GM19452 (cell line): ENCODE measurements around the gene NAA40.
"Not testable (repeated sequence)": the region's sequence is repeated elsewhere in the genome, so short reads cannot be mapped to it uniquely, and the experiment has no call there.

Experiments
- ATAC-seq: cut with Tn5 transposase; IDR thresholded peaks from one replicate; pipeline ENCODE4 v1.9.1; 2021; ENCODE audit not compliant: unreplicated experiment

Gene NAA40

GRCh38 chr11:63937713-63938478, 906 bp upstream of the NAA40 start:
- peak; percentile 15 for ATAC-seq

DNA sequence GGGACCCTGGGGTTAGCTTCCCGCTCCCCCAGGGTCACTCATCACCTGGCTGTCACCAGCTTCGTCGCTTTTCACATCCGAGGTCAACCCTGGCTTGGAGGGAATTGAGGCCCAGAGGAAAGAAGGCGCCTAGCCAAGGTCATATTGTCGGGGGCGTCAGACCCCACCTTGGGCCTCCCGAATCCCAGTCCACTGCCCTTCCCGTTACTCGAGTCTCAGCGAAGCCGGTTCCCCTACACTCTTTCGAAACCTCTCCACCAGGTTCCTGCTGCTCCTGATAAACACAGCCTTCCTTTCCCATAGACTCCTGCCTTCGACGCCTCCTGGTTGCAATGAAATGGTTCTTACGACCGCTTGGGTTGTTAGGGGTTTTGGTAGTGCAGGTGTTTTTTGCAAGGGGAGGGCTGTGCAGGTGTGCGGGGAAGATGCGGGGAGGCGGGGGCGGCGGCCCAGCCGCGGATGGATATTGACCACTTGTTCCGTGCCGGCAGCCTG, 642 bp downstream of the NAA40 start:
- ATAC-seq = no peak

- ATAC-seq = no peak
Measured at GRCh38 chr11:63940786-63941185, 2.0 kb downstream of the NAA40 start.

DNA sequence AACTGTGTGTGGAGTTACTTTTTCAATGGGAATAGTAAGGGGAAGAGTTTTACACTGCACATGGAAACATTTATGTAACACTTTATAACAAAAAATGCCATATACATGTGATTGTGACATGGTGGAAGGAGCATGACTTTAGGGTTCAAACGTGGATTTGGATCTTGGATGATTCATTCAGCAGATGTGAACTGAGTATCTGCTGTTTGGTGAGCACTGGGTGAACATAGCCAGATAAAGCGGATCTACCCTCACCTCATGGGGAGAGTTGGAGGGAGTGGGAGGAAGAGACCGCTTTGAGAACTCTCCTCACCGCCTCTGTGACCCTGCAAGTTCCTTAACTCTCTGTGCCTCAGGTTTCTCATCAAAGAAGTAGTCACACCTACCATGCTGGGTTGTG, 3.1 kb downstream of the NAA40 start:
- no peak for ATAC-seq

DNA sequence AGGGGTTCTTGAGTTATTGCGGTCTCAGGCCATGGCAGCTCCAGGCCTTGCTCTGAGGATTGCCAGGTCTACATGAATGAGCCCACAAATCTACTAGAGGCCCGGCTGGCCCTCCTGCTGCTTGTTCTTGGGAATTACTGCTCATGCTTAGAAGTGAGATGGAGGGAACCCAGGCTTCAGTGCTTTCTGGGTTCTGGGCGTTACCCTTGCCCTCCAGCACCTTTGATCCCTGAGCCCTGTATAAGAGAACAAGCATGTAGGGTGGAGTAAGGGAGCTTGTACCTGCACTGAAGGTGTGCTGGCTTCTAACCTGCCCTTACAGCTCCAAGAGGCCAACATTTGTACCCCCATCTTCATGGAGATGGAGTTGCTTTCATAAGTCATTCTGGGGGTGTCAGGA, 4.0 kb downstream of the NAA40 start:
- no peak for ATAC-seq

DNA sequence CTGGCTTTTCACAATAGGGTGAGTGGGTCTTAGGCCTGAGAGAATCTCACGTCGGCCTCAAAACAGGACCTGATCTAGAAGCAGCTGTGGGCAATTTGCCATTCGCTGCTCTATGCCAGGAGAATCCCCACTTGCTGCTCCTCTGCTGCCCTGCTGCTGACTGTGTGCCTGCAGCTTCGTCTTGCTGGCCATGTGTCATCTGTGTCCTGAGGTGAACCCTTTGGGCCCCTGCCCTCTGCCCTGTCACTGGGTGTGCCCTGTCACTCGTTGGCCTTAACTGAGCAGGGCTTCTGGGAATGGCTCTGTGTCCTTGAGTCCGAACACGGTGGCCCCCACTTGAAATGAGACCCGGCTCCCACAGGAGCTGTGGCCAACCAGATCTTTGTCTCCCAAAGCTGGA, 6.2 kb downstream of the NAA40 start:
- no peak for ATAC-seq

DNA sequence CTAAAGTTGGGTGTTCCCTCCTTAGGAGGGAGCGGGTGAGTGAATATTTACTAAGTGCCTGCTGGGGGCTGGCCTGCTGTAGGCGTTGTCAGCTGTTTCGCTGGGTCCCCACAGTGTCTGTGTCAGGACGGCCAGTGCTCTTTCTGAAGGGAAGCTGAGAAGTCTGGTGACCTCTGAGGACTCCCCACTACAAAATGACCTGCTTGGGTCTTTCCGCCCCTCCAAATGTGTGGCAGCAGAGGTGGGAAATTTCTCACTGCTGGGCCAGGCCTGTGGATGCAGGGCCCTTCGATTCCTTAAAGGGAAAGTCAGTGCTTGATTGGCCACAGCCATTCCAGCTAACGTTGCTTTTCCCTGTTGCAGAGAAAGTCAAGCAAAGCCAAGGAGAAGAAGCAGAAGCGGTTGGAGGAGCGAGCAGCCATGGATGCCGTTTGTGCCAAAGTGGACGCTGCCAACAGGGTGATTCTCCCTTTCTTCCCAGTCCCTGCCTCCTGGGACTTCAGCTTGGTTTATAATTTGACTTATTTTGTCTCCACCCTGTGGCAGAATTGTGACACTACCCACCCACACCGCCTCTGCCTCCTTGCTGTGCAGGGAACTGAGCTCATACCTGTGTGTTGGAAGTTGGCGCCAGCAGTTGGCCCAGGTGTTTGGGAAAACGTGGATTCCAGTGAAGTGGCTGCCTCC, 6.8 kb downstream of the NAA40 start:
- ATAC-seq = no peak

DNA sequence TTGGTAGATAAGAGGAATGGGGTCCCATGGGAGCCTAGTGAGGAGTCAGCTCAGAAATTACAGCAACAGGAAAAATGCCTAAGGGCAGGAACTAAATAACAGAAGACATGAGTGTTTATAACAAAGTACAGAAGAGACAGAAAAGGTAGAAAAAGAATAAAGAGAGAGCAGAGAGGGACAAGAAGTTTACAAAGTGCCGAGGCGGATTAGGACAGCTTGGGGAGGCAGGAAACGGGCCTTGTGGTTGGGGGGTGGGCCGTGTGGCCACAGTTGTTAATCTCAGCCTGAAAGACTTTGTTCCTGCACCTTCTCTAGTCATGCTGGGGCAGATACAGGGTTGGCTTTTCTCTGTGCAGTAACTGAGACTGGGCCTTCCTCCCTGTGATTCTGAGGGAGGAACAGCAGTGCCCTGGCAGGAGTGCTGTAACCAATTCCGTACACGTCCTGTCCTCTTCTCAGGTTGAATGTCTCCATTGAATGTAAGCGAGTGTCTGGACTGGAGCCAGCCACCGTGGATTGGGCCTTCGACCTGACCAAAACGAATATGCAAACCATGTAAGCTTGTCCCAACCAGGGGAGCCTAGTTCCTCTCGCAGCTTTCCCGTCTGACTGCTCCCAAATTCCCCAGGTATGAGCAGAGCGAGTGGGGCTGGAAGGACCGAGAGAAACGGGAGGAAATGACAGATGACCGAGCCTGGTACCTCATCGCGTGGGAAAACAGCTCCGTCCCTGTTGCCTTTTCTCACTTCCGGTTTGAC, 13.2 kb downstream of the NAA40 start:
- no peak for ATAC-seq

DNA sequence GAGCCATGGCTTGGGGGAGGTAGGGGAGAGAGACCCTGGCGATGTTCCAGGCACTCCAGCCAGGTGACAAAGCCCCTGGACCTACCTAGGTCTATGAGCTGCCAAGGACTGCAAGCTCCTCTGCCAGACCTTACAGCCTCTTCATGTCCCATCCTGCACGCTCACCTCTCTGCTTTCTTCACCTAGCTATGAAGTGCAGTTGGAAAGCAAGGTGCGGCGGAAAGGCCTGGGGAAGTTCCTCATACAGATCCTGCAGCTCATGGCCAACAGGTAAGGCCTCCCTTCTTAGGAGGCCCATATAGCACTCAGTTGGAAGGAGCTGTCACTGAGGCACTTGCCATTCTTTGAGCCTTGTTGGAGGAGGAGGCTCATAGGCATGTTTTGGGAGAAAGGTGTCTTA, 13.8 kb downstream of the NAA40 start:
- ATAC-seq = no peak

DNA sequence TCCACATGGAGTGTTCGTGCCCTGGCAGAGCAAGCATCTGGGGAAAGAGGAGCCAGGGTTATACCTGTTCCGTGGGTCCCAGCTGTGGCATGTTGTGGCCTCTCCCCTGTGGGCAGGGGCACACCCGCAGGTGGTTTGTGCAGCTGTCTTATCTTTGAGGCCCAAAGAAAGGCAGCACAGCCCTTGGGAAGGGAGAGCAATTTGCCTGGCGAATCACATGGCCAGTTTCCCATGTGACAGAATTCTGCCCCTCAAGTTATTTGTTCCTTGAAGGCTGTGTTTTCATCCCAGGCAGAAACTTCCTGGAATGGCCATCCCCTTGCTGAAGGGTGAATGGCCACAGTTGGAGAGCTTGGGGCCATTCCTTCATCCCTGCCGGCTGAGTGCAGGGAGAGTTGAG, 19.2 kb downstream of the NAA40 start:
- ATAC-seq = no peak

DNA sequence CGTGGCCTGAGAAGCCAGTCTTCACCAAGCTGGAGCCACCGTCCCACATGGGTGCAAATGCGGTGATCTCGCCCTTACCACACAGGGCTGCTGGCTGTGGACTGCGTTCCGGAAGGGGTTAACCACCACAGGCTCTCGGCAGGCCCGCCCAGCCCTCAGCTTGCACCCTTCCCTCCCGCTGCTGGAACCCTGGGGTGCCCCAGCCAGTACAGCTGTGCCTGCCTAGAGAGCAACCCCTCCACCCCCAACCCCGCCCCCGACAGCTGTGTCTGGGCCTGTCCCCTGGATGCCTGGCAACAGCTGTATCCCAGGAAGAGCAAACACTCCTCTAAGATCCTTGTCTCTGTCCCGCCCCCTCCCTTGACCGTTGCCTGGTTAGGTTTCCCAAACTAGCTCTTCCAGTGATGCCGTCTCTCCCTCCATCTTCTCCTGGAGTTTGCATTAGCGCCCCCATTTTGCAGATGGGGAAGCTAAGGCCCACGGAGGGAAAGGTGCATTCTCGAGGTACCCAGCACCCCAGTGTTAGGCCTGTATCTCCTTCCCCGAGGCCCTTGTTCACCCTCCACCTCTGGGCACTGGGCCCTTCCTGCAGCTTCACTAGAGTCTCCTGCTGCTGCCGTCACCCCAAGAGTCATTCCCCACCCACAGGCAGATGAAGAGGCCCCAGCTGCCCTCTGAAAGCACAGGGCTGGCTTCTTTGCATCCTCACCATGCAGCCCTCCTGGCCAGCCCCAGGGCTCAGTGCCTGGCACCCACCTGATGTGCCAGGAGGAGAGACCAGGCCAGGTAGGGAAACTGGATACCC, 23.0 kb downstream of the NAA40 start:
- no peak for ATAC-seq

GRCh38 chr11:63963895-63964294, 25.1 kb downstream of the NAA40 start:
- not testable (repeated sequence) for ATAC-seq

GRCh38 chr11:63966444-63966843, 27.6 kb downstream of the NAA40 start:
- ATAC-seq = no peak

GRCh38 chr11:63969461-63969860, 30.7 kb downstream of the NAA40 start:
- no peak for ATAC-seq

- no peak for ATAC-seq
Measured at GRCh38 chr11:63970902-63971301, 32.1 kb downstream of the NAA40 start.

DNA sequence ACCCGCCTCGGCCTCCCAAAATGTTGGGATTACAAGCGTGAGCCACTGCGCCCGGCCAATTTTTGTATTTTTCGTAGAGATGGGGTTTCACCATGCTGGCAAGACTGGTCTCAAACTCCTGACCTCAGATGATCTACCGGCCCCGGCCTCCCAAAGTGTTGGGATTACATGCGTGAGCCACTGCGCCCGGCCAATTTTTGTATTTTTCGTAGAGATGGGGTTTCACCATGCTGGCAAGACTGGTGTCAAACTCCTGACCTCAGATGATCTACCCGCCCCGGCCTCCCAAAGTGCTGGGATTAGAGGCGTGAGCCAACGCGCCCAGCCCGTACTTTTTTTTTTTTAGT, 35.1 kb downstream of the NAA40 start:
- ATAC-seq = not testable (repeated sequence)

DNA sequence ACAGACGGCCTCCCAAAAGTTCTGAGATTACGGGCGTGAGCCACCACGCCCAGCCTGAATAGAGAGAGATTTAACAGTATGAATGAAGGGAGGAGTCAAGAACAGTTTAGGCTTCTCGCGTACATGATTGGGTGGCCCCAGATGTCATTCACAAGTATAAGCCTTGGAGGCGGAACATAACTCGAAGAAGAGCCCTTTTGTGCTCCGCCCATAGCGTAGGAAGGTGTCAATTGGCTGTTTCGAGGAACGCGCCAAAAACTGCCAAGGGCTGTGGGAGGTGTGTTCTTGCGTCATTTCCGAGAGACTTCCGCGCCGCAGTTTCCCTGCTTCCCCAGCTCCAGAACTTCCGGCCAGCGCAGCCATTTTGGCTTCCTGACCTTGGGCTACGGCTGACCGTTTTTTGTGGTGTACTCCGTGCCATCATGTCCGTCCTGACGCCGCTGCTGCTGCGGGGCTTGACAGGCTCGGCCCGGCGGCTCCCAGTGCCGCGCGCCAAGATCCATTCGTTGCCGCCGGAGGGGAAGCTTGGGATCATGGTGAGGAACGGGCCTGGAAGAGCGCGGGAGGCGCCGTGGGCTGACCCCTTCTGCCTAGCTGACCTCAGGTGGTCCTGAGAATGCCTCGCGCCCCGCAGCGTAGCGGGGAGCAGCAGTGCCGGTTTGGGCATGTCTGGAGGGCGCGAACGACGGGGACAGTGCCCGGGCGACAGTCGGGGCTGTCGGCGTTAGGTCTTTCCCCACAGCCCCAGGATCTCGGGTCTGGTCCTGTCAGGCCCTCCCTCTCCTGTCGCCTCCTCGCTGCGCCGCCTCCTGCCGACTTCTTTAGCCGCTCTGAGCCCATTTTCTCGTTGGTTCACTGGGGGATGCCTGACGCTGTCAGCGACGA, 35.7 kb downstream of the NAA40 start, which contains the start of gene COX8A:
TSS of gene COX8A (plus strand) at position 362 of the 885 bp plus-strand sequence. CDS start at position 423, 61 bp downstream.
- ATAC-seq = peak; percentile 96

DNA sequence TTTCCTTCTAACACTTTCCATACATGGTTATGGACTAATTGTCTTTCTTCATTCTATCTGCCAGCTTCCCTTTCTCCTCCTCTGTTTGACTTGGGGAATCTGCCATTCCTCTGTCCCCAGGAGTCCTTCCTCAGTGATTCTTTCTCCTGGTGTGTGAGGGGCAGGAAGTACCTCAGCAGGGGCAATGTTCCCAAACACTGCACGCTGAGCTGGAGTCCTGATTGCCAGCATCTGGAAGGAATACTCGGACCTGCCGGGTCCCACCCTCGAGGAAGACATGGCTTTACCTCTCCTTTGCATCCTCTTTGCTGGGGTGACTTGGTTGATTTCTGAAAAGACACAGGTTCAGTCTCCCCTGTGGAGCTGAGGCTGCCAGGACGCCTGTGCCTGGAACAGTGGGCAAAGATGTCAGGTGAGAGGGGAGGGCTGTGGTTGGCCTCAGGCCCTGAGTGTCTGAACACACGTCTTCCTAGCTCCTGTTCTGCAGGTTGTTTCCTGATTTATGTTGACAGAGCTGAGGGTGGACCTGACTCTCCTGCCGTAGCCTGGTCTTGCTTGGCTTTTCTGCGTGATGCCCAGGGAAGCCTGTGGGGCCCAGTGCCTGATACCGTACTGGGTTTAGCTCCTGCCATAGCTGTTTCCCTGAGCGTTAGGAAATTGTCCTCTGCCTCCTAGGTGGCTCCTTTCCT, 39.9 kb downstream of the NAA40 start:
- ATAC-seq = no peak

- no peak for ATAC-seq
Measured at GRCh38 chr11:63979426-63979825, 40.6 kb downstream of the NAA40 start.
